ENCODE results near the gene CYB5R4.
A peak's percentile ranks its signal among the peaks of the same experiment; 100 is the strongest.

CYB5R4 gene

DNA sequence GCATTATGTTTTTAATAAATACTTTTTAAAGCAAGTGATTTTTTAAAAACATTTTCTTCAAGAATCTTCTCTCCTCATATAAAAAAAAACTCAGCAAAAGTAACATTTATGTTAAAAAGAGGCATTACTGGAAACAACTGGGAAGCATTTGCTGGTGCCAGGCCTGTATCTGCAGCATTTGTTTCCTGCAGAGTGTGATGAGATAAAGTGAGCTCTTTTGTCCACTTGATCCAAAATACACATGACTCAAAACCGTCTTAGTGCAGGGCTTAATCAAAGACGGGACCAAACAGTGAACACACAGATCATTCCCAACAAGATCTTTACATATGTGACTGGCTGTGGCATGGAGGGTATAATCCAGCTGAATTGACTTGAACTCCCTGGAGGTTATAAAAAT is 34.7 kb upstream of the CYB5R4 start:
- Histone ChIP-seq H3K36me3 (ENCODE audit: control insufficient read depth, insufficient read depth, low read length) (no peaks in the 10 kb centered on the region), H3K4me3 (replicated peaks; ENCODE audit: low read depth, low read length) (no peak overlapping the region), H3K27me3 (replicated peaks; ENCODE audit: control insufficient read depth, insufficient read depth, low read length) (no peaks in the 10 kb centered on the region)
- no peak for DNase-seq (ENCODE audit: extremely low read depth, insufficient read length)
- TF ChIP-seq, protein P1, sequence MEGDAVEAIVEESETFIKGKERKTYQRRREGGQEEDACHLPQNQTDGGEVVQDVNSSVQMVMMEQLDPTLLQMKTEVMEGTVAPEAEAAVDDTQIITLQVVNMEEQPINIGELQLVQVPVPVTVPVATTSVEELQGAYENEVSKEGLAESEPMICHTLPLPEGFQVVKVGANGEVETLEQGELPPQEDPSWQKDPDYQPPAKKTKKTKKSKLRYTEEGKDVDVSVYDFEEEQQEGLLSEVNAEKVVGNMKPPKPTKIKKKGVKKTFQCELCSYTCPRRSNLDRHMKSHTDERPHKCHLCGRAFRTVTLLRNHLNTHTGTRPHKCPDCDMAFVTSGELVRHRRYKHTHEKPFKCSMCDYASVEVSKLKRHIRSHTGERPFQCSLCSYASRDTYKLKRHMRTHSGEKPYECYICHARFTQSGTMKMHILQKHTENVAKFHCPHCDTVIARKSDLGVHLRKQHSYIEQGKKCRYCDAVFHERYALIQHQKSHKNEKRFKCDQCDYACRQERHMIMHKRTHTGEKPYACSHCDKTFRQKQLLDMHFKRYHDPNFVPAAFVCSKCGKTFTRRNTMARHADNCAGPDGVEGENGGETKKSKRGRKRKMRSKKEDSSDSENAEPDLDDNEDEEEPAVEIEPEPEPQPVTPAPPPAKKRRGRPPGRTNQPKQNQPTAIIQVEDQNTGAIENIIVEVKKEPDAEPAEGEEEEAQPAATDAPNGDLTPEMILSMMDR (IDR thresholded peaks at IDR 0.05; ENCODE audit: insufficient read depth, low read length, poor library complexity, severe bottlenecking): no peak

DNA sequence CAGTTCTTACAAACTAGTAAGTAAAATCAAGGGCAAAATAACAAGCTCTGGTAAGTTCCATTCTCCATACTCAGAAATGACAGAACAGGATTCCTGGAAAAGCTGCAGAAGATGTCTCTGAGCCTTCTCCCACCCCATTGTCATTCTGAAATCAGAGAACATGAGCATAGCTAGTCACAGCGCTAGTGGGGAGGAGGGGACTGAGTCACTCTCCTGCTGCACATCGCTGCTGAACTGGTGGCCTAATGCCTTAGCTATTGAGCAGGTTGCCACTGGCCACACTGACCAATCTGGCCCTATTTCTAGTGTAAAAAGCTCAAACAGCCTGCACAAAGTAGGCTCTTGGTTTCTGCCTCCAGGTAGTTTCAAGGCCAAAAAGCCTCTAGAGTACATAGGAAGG is 32.4 kb upstream of the CYB5R4 start:
- TF ChIP-seq, protein P1 (IDR thresholded peaks at IDR 0.05; ENCODE audit: insufficient read depth, low read length, poor library complexity, severe bottlenecking): no peak
- Histone ChIP-seq H3K4me3 (replicated peaks; ENCODE audit: low read depth, low read length) (no peak overlapping the region), H3K36me3 (ENCODE audit: control insufficient read depth, insufficient read depth, low read length) (no peaks in the 10 kb centered on the region), H3K27me3 (replicated peaks; ENCODE audit: control insufficient read depth, insufficient read depth, low read length) (no peaks in the 10 kb centered on the region)
- no peak for DNase-seq (ENCODE audit: extremely low read depth, insufficient read length)

DNA sequence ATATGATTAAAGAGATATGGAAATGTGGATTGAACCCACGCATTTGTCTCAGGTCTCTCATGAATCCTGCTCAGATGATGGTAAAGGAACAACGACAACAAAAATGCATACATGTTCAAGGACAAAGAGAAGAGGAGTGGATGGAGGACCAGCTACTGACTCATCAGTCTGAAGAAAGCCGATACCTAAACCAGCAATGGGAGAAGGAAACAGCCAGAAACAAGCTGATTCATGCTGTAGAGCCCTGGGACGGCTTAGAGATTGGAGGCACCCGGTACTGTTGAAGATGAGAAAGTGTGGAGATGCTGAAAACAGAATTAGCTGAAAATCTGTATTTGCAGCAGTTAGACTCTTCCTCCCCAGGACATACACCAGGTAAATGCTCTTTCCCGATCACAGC is 20.8 kb upstream of the CYB5R4 start:
- Histone ChIP-seq H3K36me3 (ENCODE audit: control insufficient read depth, insufficient read depth, low read length) (no peaks in the 10 kb centered on the region), H3K27me3 (replicated peaks; ENCODE audit: control insufficient read depth, insufficient read depth, low read length) (no peaks in the 10 kb centered on the region), H3K4me3 (replicated peaks; ENCODE audit: low read depth, low read length) (no peak overlapping the region)
- TF ChIP-seq, protein P1 (IDR thresholded peaks at IDR 0.05; ENCODE audit: insufficient read depth, low read length, poor library complexity, severe bottlenecking): no peak
- DNase-seq (ENCODE audit: extremely low read depth, insufficient read length): no peak

DNA sequence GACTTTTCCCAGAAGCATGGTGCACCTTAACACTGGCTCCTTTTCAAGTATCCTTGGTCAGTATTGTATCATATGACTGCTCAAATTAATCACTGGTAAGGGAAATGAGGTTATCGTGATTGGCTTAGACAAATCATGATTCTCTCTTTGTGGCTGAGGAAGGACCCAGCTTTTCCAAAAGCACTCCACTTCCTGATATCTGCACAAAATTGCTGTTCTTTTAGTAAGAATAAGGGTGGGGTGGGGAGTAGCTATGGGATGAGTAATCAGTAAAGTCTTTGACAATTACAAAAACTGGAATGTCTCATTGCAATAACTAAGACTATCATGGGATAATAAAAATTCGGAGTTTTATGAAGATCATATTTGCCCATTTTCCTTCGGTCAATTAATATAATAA is 15.3 kb upstream of the CYB5R4 start:
- Histone ChIP-seq H3K4me3 (replicated peaks; ENCODE audit: low read depth, low read length) (no peak overlapping the region), H3K27me3 (replicated peaks; ENCODE audit: control insufficient read depth, insufficient read depth, low read length) (no peaks in the 10 kb centered on the region), H3K36me3 (ENCODE audit: control insufficient read depth, insufficient read depth, low read length) (no peaks in the 10 kb centered on the region)
- DNase-seq (ENCODE audit: extremely low read depth, insufficient read length): no peak
- TF ChIP-seq, protein P1 (IDR thresholded peaks at IDR 0.05; ENCODE audit: insufficient read depth, low read length, poor library complexity, severe bottlenecking): no peak

DNA sequence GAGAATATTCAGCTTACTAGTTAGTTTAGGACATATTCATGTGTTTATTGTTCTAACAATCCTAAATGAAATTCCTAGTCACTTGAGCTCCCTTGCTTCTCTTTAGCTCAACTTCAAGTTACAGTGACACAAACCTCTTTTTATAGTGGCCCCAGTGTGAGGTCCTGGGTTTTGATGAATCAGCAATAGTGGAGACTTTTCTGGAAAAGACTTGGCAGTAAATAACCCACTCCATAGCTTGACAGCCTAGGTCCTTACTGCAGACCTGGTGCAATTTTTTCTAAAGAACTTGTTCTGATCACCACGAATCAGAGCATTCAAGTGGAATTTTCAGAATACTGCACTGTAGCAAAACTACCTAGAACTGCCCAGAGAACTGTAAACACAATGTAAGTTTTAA is 13.2 kb upstream of the CYB5R4 start:
- H3K4me3 ChIP-seq (replicated peaks; ENCODE audit: low read depth, low read length): no peak overlapping the region
- DNase-seq (ENCODE audit: extremely low read depth, insufficient read length): no peak
- H3K36me3 ChIP-seq (ENCODE audit: control insufficient read depth, insufficient read depth, low read length): no peaks in the 10 kb centered on the region
- no peaks in the 10 kb centered on the region for H3K27me3 ChIP-seq (replicated peaks; ENCODE audit: control insufficient read depth, insufficient read depth, low read length)
- TF ChIP-seq, protein P1 (IDR thresholded peaks at IDR 0.05; ENCODE audit: insufficient read depth, low read length, poor library complexity, severe bottlenecking): no peak

DNA sequence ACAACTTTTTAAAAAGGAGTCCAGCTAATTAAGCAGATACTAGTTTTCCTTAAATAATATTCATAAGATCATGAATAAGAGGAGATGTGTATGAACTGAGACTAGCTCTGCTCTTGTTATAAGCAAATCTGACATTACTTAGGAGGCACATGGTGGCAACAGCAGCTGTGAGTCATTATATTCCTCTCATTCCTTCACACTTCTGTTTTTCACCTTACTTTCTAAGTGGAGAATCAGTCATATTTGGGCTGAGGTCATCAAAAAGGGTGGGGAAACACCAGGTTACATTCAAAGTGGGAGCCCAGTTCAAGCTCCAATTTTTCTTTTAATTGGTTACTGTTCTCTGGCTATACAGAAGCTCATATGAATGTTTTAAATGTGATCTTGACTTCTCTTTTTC is 12.3 kb upstream of the CYB5R4 start:
- TF ChIP-seq, protein P1 (IDR thresholded peaks at IDR 0.05; ENCODE audit: insufficient read depth, low read length, poor library complexity, severe bottlenecking): no peak
- DNase-seq (ENCODE audit: extremely low read depth, insufficient read length): peak; percentile 65

More for the DNA sequence above, 12.3 kb upstream of the CYB5R4 start:
- H3K27me3 ChIP-seq (replicated peaks; ENCODE audit: control insufficient read depth, insufficient read depth, low read length): no peaks in the 10 kb centered on the region
- H3K36me3 ChIP-seq (ENCODE audit: control insufficient read depth, insufficient read depth, low read length): no peaks in the 10 kb centered on the region
- no peak overlapping the region for H3K4me3 ChIP-seq (replicated peaks; ENCODE audit: low read depth, low read length)
